ENCODE data around the gene ZNF845. TPM values are rescaled to one million over a fixed set of nuclear protein-coding genes. Genes with fewer than 3 reads are reported as not detected.

Gene ZNF845
- total RNA-seq, 1 donor from 2014 or later = 11.1 TPM

- no peak for DNase-seq (ENCODE audit: low read depth)
- no peaks in the 10 kb centered on the region for H3K27me3 ChIP-seq (ENCODE audit: control insufficient read depth, insufficient read depth, low read length)
- no peak for FAIRE-seq
- peaks cover 19% of the 10 kb centered on the region for H3K36me3 ChIP-seq (ENCODE audit: control insufficient read depth, insufficient read depth, low read length)
- H3K4me3 ChIP-seq (ENCODE audit: low read depth, low read length) = no peak overlapping the region
- TF ChIP-seq CTCF (IDR thresholded peaks at IDR 0.05; ENCODE audit: insufficient read depth, low read length, severe bottlenecking) = no peak
These were observed 40.7 kb downstream of the ZNF845 start for GRCh38 chr19:53374288-53374687.

GRCh38 chr19:53374743-53375142 lies 41.2 kb downstream of the ZNF845 start:
- no peaks in the 10 kb centered on the region for H3K27me3 ChIP-seq (ENCODE audit: control insufficient read depth, insufficient read depth, low read length)
- peaks cover 19% of the 10 kb centered on the region for H3K36me3 ChIP-seq (ENCODE audit: control insufficient read depth, insufficient read depth, low read length)
- DNase-seq (ENCODE audit: low read depth) (no peak), FAIRE-seq (no peak)
- TF ChIP-seq CTCF (IDR thresholded peaks at IDR 0.05; ENCODE audit: insufficient read depth, low read length, severe bottlenecking) = no peak
- H3K4me3 ChIP-seq (ENCODE audit: low read depth, low read length) = no peak overlapping the region

- Histone ChIP-seq H3K27me3 (ENCODE audit: control insufficient read depth, insufficient read depth, low read length) (no peaks in the 10 kb centered on the region), H3K36me3 (ENCODE audit: control insufficient read depth, insufficient read depth, low read length) (peaks cover 13% of the 10 kb centered on the region), H3K4me3 (ENCODE audit: low read depth, low read length) (no peak overlapping the region)
- no peak for DNase-seq (ENCODE audit: low read depth)
- no peak for FAIRE-seq
- no peak for TF ChIP-seq CTCF (IDR thresholded peaks at IDR 0.05; ENCODE audit: insufficient read depth, low read length, severe bottlenecking)
These were observed 47.8 kb downstream of the ZNF845 start for GRCh38 chr19:53381376-53381775.

GRCh38 chr19:53388168-53388567 lies 54.6 kb downstream of the ZNF845 start:
- DNase-seq (ENCODE audit: low read depth) (peak; percentile 10), FAIRE-seq (no peak)
- H3K27me3 ChIP-seq (ENCODE audit: control insufficient read depth, insufficient read depth, low read length) = no peaks in the 10 kb centered on the region
- no peak overlapping the region for H3K4me3 ChIP-seq (ENCODE audit: low read depth, low read length)
- no peaks in the 10 kb centered on the region for H3K36me3 ChIP-seq (ENCODE audit: control insufficient read depth, insufficient read depth, low read length)
- no peak for TF ChIP-seq CTCF (IDR thresholded peaks at IDR 0.05; ENCODE audit: insufficient read depth, low read length, severe bottlenecking)

- TF ChIP-seq CTCF (IDR thresholded peaks at IDR 0.05; ENCODE audit: insufficient read depth, low read length, severe bottlenecking) = no peak
- peak; percentile 18 for DNase-seq (ENCODE audit: low read depth)
- Histone ChIP-seq H3K36me3 (ENCODE audit: control insufficient read depth, insufficient read depth, low read length) (no peaks in the 10 kb centered on the region), H3K27me3 (ENCODE audit: control insufficient read depth, insufficient read depth, low read length) (no peaks in the 10 kb centered on the region), H3K4me3 (ENCODE audit: low read depth, low read length) (no peak overlapping the region)
- no peak for FAIRE-seq
These were observed 55.4 kb downstream of the ZNF845 start for GRCh38 chr19:53388904-53389303.

GRCh38 chr19:53389571-53389970 lies 56.0 kb downstream of the ZNF845 start:
- H3K36me3 ChIP-seq (ENCODE audit: control insufficient read depth, insufficient read depth, low read length) = no peaks in the 10 kb centered on the region
- H3K27me3 ChIP-seq (ENCODE audit: control insufficient read depth, insufficient read depth, low read length) = no peaks in the 10 kb centered on the region
- H3K4me3 ChIP-seq (ENCODE audit: low read depth, low read length) = no peak overlapping the region
- DNase-seq (ENCODE audit: low read depth) (no peak), FAIRE-seq (no peak)
- no peak for TF ChIP-seq CTCF (IDR thresholded peaks at IDR 0.05; ENCODE audit: insufficient read depth, low read length, severe bottlenecking)
